ENCODE results near the gene NOS2. TPM values are rescaled to one million over a fixed set of nuclear protein-coding genes. Genes with fewer than 3 reads are reported as not detected.
A peak's percentile ranks its signal among the peaks of the same experiment; 100 is the strongest.
"Not testable (repeated sequence)": the region's sequence is repeated elsewhere in the genome, so short reads cannot be mapped to it uniquely, and the experiment has no call there.

The NOS2 gene
- total RNA-seq, 1 donor from 2014 or later, result 0.25 TPM

DNA sequence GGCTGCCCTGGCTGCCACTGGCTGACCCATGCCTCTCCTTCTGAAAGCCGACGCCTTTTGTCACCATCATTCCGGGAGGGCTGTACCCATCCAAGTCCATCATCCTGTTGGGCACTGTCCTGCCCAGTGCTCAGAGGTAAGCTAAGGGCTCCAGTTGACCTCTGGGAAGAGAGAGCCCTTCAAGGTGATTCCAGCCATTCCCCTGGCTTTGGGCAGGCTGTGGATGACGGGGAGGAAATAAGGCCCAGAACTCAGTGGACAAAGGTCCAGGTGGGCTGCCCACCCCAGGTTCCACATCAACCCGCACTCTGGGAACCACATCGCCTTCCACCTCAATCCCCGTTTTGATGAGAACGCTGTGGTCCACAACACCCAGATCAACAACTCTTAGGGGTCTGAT, 45.8 kb downstream of the NOS2 start:
- H3K4me3 Mint-ChIP-seq (ENCODE audit: unreplicated experiment), result no peak overlapping the region
- peaks cover 1% of the 10 kb centered on the region for H3K9me3 Mint-ChIP-seq (ENCODE audit: unreplicated experiment)
- TF ChIP-seq, protein P1, sequence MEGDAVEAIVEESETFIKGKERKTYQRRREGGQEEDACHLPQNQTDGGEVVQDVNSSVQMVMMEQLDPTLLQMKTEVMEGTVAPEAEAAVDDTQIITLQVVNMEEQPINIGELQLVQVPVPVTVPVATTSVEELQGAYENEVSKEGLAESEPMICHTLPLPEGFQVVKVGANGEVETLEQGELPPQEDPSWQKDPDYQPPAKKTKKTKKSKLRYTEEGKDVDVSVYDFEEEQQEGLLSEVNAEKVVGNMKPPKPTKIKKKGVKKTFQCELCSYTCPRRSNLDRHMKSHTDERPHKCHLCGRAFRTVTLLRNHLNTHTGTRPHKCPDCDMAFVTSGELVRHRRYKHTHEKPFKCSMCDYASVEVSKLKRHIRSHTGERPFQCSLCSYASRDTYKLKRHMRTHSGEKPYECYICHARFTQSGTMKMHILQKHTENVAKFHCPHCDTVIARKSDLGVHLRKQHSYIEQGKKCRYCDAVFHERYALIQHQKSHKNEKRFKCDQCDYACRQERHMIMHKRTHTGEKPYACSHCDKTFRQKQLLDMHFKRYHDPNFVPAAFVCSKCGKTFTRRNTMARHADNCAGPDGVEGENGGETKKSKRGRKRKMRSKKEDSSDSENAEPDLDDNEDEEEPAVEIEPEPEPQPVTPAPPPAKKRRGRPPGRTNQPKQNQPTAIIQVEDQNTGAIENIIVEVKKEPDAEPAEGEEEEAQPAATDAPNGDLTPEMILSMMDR (IDR thresholded peaks at IDR 0.05; ENCODE audit: partially characterized antibody, unreplicated experiment), result no peak

DNA sequence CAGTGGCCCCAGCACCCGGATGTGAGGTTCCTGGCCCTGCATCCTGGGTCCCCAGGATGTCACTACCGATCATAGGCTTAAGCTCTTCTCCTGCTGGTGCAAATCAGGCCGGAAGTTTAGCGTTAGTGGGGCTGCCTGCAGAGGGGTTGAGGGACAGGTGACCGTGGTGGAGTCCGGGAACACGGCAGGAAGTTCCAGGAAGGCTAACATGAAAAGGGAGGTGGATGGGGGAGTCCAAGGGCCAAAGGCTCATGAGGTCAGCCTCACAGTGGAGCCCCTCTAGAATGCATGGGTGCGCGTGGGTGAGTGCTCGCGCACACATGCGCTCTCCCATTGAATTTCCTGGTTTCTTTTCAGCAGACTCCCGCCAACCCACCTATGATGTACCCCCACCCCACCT, 46.6 kb downstream of the NOS2 start:
- not testable (repeated sequence) for H3K9me3 Mint-ChIP-seq (ENCODE audit: unreplicated experiment); H3K4me1 Mint-ChIP-seq (ENCODE audit: low read depth, unreplicated experiment)

More for the DNA sequence above, 45.8 kb downstream of the NOS2 start:
- Mint-ChIP-seq H3K36me3 (ENCODE audit: unreplicated experiment) (no peaks in the 10 kb centered on the region), H3K4me1 (ENCODE audit: low read depth, unreplicated experiment) (peaks cover 10% of the 10 kb centered on the region), H3K27me3 (ENCODE audit: unreplicated experiment) (peaks cover 11% of the 10 kb centered on the region), H3K27ac (ENCODE audit: unreplicated experiment) (no peak overlapping the region)
- no peak for DNase-seq

DNA sequence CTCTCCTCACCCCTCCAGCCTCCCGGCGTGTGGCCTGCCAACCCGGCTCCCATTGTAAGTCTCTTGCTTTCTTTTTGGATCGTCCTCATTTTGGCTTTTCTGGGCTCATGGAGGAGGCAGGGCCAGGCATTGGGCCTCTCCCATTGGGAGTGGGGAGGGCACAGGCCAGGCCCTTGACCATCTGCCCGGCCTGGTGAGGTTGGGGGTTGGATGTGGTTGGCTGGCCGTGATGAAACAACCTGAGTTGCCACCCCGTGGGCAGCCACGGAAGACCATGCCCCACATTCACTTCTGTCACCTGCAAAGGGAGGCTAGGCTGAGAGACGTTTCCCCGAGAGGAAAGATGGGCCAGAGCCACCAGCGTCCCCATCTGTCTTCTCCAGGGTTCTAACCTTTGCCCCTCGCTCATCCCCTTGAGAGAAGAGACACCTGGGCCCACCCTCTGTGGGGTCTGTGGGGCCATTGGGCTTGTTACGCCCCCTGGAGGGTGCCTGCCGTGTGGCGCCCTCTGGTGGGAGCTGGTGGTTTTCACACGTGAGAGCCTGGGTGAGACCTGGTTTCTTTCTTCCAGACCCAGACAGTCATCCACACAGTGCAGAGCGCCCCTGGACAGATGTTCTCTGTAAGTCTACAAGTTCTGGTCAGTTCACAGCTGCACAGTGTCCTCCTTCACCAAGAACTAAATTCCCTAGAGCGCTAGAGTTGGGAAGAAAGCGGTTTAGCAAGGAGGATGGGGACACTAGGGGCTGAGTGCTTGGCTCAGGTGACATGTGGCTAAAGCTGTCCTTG, 47.3 kb downstream of the NOS2 start:
- not testable (repeated sequence) for H3K4me3 Mint-ChIP-seq (ENCODE audit: unreplicated experiment); H3K4me1 Mint-ChIP-seq (ENCODE audit: low read depth, unreplicated experiment); H3K9me3 Mint-ChIP-seq (ENCODE audit: unreplicated experiment); H3K36me3 Mint-ChIP-seq (ENCODE audit: unreplicated experiment); DNase-seq; H3K27ac Mint-ChIP-seq (ENCODE audit: unreplicated experiment)
- peaks cover 11% of the 10 kb centered on the region for H3K27me3 Mint-ChIP-seq (ENCODE audit: unreplicated experiment)
- TF ChIP-seq, protein P1 (IDR thresholded peaks at IDR 0.05; ENCODE audit: partially characterized antibody, unreplicated experiment), result peak; percentile 17

More for the DNA sequence above, 46.6 kb downstream of the NOS2 start:
- DNase-seq; H3K4me3 Mint-ChIP-seq (ENCODE audit: unreplicated experiment); H3K36me3 Mint-ChIP-seq (ENCODE audit: unreplicated experiment); H3K27ac Mint-ChIP-seq (ENCODE audit: unreplicated experiment): not testable (repeated sequence)
- peaks cover 11% of the 10 kb centered on the region for H3K27me3 Mint-ChIP-seq (ENCODE audit: unreplicated experiment)

DNA sequence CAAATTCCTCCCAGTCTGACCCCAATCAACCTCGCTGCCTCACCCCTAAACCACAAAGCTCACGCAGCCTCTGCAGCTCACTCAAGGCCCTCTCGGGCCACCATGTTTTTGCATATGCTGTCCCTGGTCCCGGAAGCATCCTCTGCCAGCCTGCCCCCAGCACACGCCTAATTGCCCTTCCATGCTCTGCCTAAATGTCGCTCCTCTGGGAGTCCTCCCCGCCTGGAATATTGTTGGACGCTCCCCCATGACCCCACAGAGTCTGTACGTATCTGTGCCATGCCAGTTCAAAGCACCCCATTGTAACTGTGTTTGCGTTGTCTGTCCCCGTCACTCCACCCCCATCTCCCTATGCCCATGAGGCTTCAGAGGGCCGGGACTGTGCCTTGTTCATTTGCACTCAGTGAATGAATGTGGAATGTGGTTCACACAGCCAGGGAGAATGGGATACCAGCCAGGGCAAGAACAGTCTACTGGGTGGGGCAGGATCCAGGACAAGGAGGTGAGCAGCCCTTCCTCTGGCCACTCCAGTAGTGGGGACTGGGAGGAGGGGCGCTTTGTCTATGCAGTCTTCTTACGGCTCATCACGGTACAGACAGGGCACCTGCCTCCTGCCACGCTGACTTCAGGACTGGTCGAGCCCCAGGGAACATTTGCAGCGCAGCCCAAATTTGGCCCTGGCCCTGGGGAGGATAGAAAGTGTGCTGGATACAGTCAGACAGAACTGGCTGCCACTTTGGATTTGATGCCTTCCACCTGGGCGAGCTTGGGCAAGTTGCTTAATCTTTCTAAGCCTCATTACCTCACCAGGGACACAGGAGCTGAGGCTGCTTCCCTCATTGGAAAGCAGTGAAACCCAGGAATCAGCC, 48.5 kb downstream of the NOS2 start:
- Mint-ChIP-seq H3K9me3 (ENCODE audit: unreplicated experiment) (peaks cover 6% of the 10 kb centered on the region), H3K4me3 (ENCODE audit: unreplicated experiment) (no peak overlapping the region), H3K4me1 (ENCODE audit: low read depth, unreplicated experiment) (peaks cover 7% of the 10 kb centered on the region), H3K27me3 (ENCODE audit: unreplicated experiment) (peaks cover 13% of the 10 kb centered on the region), H3K36me3 (ENCODE audit: unreplicated experiment) (no peaks in the 10 kb centered on the region), H3K27ac (ENCODE audit: unreplicated experiment) (no peak overlapping the region)
- no peak for DNase-seq
- TF ChIP-seq, protein P1 (IDR thresholded peaks at IDR 0.05; ENCODE audit: partially characterized antibody, unreplicated experiment), result no peak

DNA sequence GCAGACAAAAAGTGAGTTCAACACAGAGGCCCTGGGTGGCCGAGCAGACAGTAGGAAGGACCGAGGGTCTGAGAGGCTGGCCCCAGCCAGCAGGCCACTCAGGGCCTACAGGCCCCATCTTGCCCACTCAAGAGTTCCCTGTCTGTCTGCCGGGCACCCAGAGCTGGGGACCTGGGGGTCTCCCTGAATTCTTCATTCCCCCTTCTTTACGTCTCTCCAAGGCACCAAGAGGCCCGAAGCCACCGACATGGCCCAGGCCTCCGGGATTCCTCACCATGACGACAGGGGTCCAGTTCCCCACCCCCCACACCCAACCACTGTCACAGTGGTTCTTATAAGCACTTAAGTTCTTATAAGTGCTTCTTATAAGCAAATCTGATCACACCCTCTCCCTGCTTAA, 49.2 kb downstream of the NOS2 start:
- Mint-ChIP-seq H3K4me1 (ENCODE audit: low read depth, unreplicated experiment) (peaks cover 6% of the 10 kb centered on the region), H3K36me3 (ENCODE audit: unreplicated experiment) (no peaks in the 10 kb centered on the region), H3K27me3 (ENCODE audit: unreplicated experiment) (peaks cover 13% of the 10 kb centered on the region), H3K27ac (ENCODE audit: unreplicated experiment) (no peak overlapping the region), H3K9me3 (ENCODE audit: unreplicated experiment) (peaks cover 6% of the 10 kb centered on the region), H3K4me3 (ENCODE audit: unreplicated experiment) (no peak overlapping the region)
- TF ChIP-seq, protein P1 (IDR thresholded peaks at IDR 0.05; ENCODE audit: partially characterized antibody, unreplicated experiment), result no peak
- no peak for DNase-seq

DNA sequence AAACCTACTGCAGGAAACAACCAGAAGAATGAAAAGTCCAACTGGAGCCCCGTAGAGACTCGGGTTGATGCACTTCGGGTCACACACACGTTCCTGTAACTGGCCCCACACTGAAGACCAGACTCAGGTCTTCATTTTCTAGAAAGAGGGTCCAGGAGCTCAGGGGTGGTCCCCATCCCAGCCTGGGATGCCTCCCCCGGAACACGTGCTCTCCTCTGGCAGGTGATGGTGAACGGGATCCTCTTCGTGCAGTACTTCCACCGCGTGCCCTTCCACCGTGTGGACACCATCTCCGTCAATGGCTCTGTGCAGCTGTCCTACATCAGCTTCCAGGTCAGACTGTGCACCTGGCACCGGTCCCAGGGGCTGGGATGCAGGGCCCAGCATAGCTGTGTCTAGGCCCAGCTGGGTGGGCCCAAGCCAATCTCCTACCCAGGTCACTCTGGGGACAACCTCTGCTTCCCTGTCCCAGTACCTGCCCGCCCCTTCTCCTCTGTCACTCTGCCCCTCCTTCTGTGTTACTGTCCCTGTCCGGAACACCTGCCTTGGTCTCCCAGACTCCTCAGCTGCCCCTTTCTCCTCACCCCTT, 50.7 kb downstream of the NOS2 start:
- not testable (repeated sequence) for H3K4me3 Mint-ChIP-seq (ENCODE audit: unreplicated experiment); H3K27ac Mint-ChIP-seq (ENCODE audit: unreplicated experiment); H3K4me1 Mint-ChIP-seq (ENCODE audit: low read depth, unreplicated experiment); H3K27me3 Mint-ChIP-seq (ENCODE audit: unreplicated experiment); H3K9me3 Mint-ChIP-seq (ENCODE audit: unreplicated experiment); H3K36me3 Mint-ChIP-seq (ENCODE audit: unreplicated experiment); DNase-seq

Data from glutamatergic neuron (in vitro differentiated cells).